A549 (cell line): Measurements from ENCODE around the gene USP12. TPM values are rescaled to one million over a fixed set of nuclear protein-coding genes. Genes with fewer than 3 reads are reported as not detected.

Source experiments
- ATAC-seq, 2 experiments: fragments of 200-7000 bp in 1 of 2; fragments of >200 bp in 1 of 2; cut with Nextera tagmentation in 1 of 2; cut with Tn5 transposase in 1 of 2; 3 replicates each; pipeline versions ENCODE4 v1.8.0 to v1.9.1; 2018 to 2020; ENCODE audit warnings: mild to moderate bottlenecking in 1 of 2, moderate library complexity in 1 of 2
- CTCF ChIA-PET: fragments of 300-600 bp; sonication (Branson Sonifier 250); formaldehyde crosslinking; extraction: SDS; loops from one replicate; lab custom pipeline; 2021; ENCODE audit warnings: antibody characterized with exemption, inconsistent platforms; lab: Yijun Ruan, JAX
- POLR2A ChIA-PET: fragments of 350-600 bp; formaldehyde crosslinking; extraction: SDS; loops from one replicate; lab custom pipeline; 2021; ENCODE audit warnings: antibody characterized with exemption, inconsistent platforms; lab: Yijun Ruan, JAX
- DNase-seq, 2 experiments: peaks; one replicate each; pipeline versions ENCODE4 v3.0.0 to v3.0.0-alpha.2; 2011 to 2016; ENCODE audit warnings: low read depth in 1 of 2, low spot score in 1 of 2
- FAIRE-seq: peaks from 2 replicates; lab custom pipeline; 2011; peaks lifted over from hg19 to GRCh38; lab: Jason Lieb, UNC
- H3K27ac ChIP-seq, 2 experiments: fragments of >200 bp; sonication (Bioruptor Twin); formaldehyde crosslinking; 3 replicates each; pipeline ENCODE4 v1.5.1; 2016 to 2017
- H3K4me1 ChIP-seq: fragments of >200 bp; sonication (Bioruptor Twin); formaldehyde crosslinking; 3 replicates; pipeline ENCODE4 v1.6.1; 2016
- H3K4me2 ChIP-seq: fragments of >200 bp; sonication (Bioruptor Twin); formaldehyde crosslinking; 3 replicates; pipeline ENCODE4 v1.6.1; 2016
- H3K4me3 ChIP-seq: fragments of >200 bp; sonication (Bioruptor Twin); formaldehyde crosslinking; 3 replicates; pipeline ENCODE4 v1.5.1; 2016
- H3K9me3 ChIP-seq: fragments of >200 bp; sonication (Bioruptor Twin); formaldehyde crosslinking; 3 replicates; pipeline ENCODE4 v1.6.1; 2016
- CEBPB ChIP-seq, 2 experiments: fragments of >200 bp in 1 of 2; sonication (Bioruptor Twin) in 1 of 2; formaldehyde crosslinking in 1 of 2; IDR thresholded peaks; 2 replicates each; pipeline ENCODE4 v1.6.1; 2012 to 2016
- CTCF ChIP-seq: fragments of >200 bp; sonication (Bioruptor Twin); formaldehyde crosslinking; IDR thresholded peaks from 3 replicates; pipeline ENCODE4 v1.5.1; 2016
- E2F6 ChIP-seq: IDR thresholded peaks from 2 replicates; pipeline ENCODE4 v1.6.1; 2012; ENCODE audit warnings: low read depth, borderline replicate concordance
- EHMT2 ChIP-seq: fragments of 200-600 bp; sonication (generic); IDR thresholded peaks from 2 replicates; pipeline ENCODE4 v1.6.1; 2016; ENCODE audit warnings: antibody characterized with exemption, low read depth, mild to moderate bottlenecking, moderate library complexity
- ELK1 ChIP-seq: fragments of 150-350 bp; IDR thresholded peaks from 2 replicates; pipeline ENCODE4 v1.6.1; 2014; ENCODE audit warnings: low read depth, mild to moderate bottlenecking, low read length
- EP300 ChIP-seq, 2 experiments: fragments of >200 bp; sonication (Bioruptor Twin); formaldehyde crosslinking; IDR thresholded peaks; 2 replicates in 1 of 2; 3 replicates in 1 of 2; pipeline ENCODE4 v1.6.1; 2016 to 2017
- FOXS1 ChIP-seq: fragments of 250-450 bp; sonication (Bioruptor Pico); IDR thresholded peaks from 2 replicates; pipeline ENCODE4 v1.5.0; 2020; ENCODE audit warnings: mild to moderate bottlenecking, moderate library complexity
- HEYL ChIP-seq: fragments of 250-450 bp; sonication (Bioruptor Pico); IDR thresholded peaks from 2 replicates; pipeline ENCODE4 v1.8.0; 2021; ENCODE audit warnings: mild to moderate bottlenecking, moderate library complexity
- KDM1A ChIP-seq: fragments of 200-600 bp; sonication (generic); IDR thresholded peaks from 2 replicates; pipeline ENCODE4 v1.6.1; 2016; ENCODE audit warnings: low read depth, mild to moderate bottlenecking
- MAFK ChIP-seq: fragments of 450-650 bp; IDR thresholded peaks from 2 replicates; pipeline ENCODE4 v1.6.1; 2014; ENCODE audit not compliant: partially characterized antibody
- MAX ChIP-seq: IDR thresholded peaks from 2 replicates; pipeline ENCODE4 v1.6.1; 2012
- MAZ ChIP-seq: fragments of 150-350 bp; IDR thresholded peaks from 2 replicates; pipeline ENCODE4 v1.6.1; 2014; ENCODE audit warnings: antibody characterized with exemption, low read depth, low read length, borderline replicate concordance
- MYC ChIP-seq: IDR thresholded peaks from 2 replicates; pipeline ENCODE4 v1.6.1; 2012; ENCODE audit warnings: mild to moderate bottlenecking, inconsistent platforms, low read length, improper control_type of control experiment, borderline replicate concordance
- RAD21 ChIP-seq, 2 experiments: fragments of >200 bp in 1 of 2; sonication (Bioruptor Twin) in 1 of 2; formaldehyde crosslinking in 1 of 2; IDR thresholded peaks in 1 of 2; conservative IDR thresholded peaks in 1 of 2; 2 replicates in 1 of 2; 3 replicates in 1 of 2; pipeline ENCODE4 v1.6.1; 2012 to 2018; ENCODE audit warnings: inconsistent platforms in 1 of 2
- SREBF2 ChIP-seq: fragments of 450-650 bp; IDR thresholded peaks from 2 replicates; pipeline ENCODE4 v1.6.1; 2014; ENCODE audit warnings: mild to moderate bottlenecking, moderate library complexity
- TFCP2L1 ChIP-seq: fragments of 250-450 bp; sonication (Bioruptor Pico); IDR thresholded peaks from 2 replicates; pipeline ENCODE4 v1.5.0; 2021; ENCODE audit warnings: mild to moderate bottlenecking
- ZFP36 ChIP-seq: fragments of 450-650 bp; IDR thresholded peaks from 2 replicates; pipeline ENCODE4 v1.6.1; 2014; ENCODE audit warnings: borderline replicate concordance; ENCODE audit not compliant: partially characterized antibody
- ZNF302 ChIP-seq: fragments of 250-450 bp; sonication (Bioruptor Pico); IDR thresholded peaks from 2 replicates; pipeline ENCODE4 v1.9.0; 2021; ENCODE audit warnings: inconsistent platforms, mild to moderate bottlenecking, moderate library complexity
- ZSCAN20 ChIP-seq: fragments of 250-450 bp; sonication (Bioruptor Pico); IDR thresholded peaks from 2 replicates; pipeline ENCODE4 v1.8.0; 2022; ENCODE audit warnings: mild to moderate bottlenecking, moderate library complexity
- WGBS: methylation state at CpG from one replicate; pipeline ENCODE4 v1.1.6; 2017; ENCODE audit errors: missing lambda C conversion rate; 5-methylcytosine and 5-hydroxymethylcytosine counted together
- polyA plus RNA-seq, 4 experiments: library from polyadenylated mRNA; depleted of rRNA in 3 of 4; stranded (reverse); fragments of >200 nt; fragmentation: RNase III in 1 of 4; extraction: RNeasy Plus Mini Kit Qiagen cat#74134 plus additional on column Dnase treatment in 1 of 4; gene quantifications; 2 replicates in 3 of 4; 3 replicates in 1 of 4; pipeline ENCODE4 v1.2.3, GENCODE V29; 2011 to 2017

The USP12 gene
- polyA plus RNA-seq, 2 of the 4 experiments (the other 2 are of a cell fraction), result 19.1 to 21.2 TPM

- Histone ChIP-seq H3K4me2 (no peak overlapping the region), H3K4me1 (0 out of 3 replicates have a peak, but pooled peaks cover 4% of the 10 kb centered on the region), H3K27ac (no peak overlapping the region), H3K9me3 (no peaks in the 10 kb centered on the region), H3K4me3 (no peak overlapping the region)
- WGBS, result 98% methylated on average over 5 of the region's 5 CpGs
- ChIA-PET POLR2A (no interaction called here), CTCF (no interaction called here)
- FAIRE-seq, result no peak
- TF ChIP-seq MAZ, result no peak
- TF ChIP-seq MAX, result no peak
- TF ChIP-seq ELK1, result no peak
- no peak for TF ChIP-seq ZSCAN20 (CRISPR knock-in tag)
- no peak for TF ChIP-seq EP300 (IDR thresholded peaks at IDR 0.05)
- TF ChIP-seq TFCP2L1 (CRISPR knock-in tag), result no peak
- TF ChIP-seq E2F6, result no peak
- TF ChIP-seq EHMT2, result no peak
- no peak for TF ChIP-seq RAD21 (conservative IDR thresholded peaks at IDR 0.05 in 1 of 2, IDR thresholded peaks at IDR 0.05 in 1 of 2)
- TF ChIP-seq ZNF302 (CRISPR knock-in tag), result no peak
- no peak for TF ChIP-seq CTCF
- no peak for TF ChIP-seq MAFK
- TF ChIP-seq ZFP36, result no peak
- TF ChIP-seq HEYL (CRISPR knock-in tag), result no peak
- TF ChIP-seq KDM1A, result no peak
- no peak for TF ChIP-seq MYC
- no peak for TF ChIP-seq SREBF2
- TF ChIP-seq FOXS1 (CRISPR knock-in tag), result no peak
- no peak for DNase-seq
- ATAC-seq, result no peak
These were observed 65.5 kb downstream of the USP12 start for GRCh38 chr13:27106144-27106543.

GRCh38 chr13:27104606-27105005 is 67.0 kb downstream of the USP12 start:
- FAIRE-seq, result no peak

More at GRCh38 chr13:27104606-27105005, 67.0 kb downstream of the USP12 start:
- no peak for DNase-seq
- peak; percentile 49 to 75; a peak in 3 of 4 replicates for TF ChIP-seq CEBPB (IDR thresholded peaks at IDR 0.05)
- no peak for TF ChIP-seq E2F6
- TF ChIP-seq, all 56 proteins: peak for 1
- WGBS, result 68% methylated on average over 4 of the region's 4 CpGs
- Histone ChIP-seq H3K4me2 (no peak overlapping the region), H3K4me3 (no peak overlapping the region), H3K4me1 (no peaks in the 10 kb centered on the region), H3K9me3 (no peaks in the 10 kb centered on the region), H3K27ac (no peak overlapping the region)
- POLR2A ChIA-PET, result no interaction called here
- no peak for ATAC-seq
- CTCF ChIA-PET, result no interaction called here
